ENCODE data around the gene FOXN1.

FOXN1 gene

DNA sequence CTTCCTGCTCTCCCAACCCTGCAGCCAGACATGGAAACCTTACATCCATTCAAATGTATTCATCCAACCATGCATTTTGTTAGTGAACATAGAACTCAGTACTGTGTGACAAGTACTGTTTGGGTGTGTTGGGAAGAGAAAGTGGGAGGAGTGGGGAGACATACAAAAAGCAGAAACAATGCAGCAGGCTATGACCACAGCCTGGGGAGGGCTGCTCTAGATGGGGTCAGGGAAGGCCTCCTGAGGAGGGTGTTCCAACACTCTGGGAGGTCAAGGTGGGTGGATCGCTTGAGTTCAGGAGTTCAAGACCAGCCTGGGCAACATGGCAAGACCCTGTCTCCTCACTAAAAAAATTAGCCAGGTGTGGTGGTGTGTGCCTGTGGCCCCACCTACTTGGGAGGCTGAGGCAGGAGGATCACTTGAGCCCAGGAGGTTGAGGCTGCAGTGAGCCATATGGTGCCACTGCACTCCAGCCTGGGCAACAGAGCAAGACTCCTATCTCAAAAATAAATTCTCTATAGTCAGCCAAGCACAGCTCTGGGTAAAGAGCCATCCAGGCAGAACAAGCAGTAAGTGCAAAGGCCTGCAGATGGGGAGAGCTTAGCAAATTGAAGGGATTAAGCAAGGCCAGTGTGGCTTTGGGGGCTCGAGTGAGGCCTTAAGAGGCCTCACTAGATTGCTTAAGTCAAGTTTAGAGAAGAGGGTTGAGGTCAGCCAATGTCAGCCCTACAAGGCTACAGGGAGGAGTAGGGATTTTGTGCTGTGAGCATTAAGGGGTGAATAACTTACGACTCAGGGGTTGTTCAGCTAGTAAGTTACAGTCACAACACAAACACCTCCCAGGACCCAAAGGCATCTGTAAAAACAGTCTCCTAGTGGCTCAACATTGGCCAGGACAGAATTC lies 27.2 kb upstream of the FOXN1 start:
- DNase-seq: no peak

- no peak for DNase-seq
These were observed 25.9 kb upstream of the FOXN1 start for GRCh38 chr17:28480278-28480677.

DNA sequence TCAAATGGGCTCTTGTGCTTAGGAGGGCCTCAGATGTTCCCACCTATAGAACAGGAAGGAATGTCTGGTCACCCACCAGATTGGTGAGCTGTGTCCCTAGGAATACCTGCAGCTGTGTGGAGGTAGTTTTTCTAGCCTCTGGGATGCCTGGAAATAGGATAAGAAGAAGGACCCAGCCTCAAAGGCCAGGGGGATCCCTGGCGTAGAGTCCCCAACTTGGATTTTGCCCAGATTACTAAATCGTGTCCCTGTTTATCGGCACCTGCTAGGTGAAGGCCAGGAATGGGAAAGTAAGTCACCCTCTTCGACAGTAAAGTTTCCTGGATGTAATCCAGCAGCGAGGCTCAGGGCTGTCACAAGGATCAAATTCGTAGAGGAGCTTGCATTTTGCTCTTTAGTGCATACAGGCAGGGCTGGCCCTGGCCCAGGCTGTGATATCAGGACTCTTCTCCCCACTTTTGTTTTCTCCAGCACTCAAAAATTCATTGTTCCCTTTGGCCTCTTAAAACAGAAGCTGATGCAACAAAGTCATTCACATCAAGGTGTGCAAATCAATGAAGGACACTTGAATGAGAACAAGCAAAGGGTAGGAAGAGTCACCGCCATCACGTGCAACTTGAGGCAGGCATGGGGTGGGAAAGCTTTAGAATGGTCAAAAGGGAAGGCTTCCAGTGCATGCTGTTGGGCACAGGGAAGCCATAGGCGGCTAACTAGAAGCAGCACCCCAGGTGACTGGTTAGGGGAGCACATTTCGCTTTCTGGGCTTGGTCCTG lies 25.2 kb upstream of the FOXN1 start:
- no peak for DNase-seq

DNA sequence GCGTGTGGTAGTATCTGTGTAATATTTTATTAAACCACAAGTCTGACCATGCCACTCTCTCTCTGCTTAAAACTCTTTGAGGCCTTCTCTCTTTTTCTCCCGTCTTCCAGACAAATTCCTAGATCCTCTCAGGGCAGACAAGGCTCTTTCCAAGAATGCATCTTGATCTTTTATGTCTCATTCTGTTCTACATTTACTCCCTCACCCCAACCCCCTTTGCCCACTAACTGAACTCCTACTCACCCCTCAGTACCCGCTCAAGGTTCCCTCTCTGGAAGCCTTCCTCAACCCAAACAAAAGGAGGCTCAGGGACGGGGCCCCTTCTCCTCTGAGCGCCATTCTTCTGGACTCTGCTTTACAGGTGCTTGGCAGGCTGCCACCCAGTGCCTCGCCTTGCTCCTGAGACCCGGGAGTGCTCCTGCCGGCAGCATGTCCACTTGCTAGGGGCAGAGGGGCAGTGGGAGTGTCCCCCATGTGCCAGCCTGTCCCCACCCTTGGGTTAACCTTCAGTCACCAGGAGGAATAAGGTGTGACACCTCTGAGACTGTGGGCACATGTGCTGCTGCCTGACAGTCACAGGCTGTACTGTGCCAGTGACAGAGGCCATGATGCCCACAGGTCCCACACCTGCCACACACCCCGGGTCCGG lies 23.5 kb upstream of the FOXN1 start:
- no peak for DNase-seq

- DNase-seq: no peak
These were observed 21.9 kb upstream of the FOXN1 start for GRCh38 chr17:28484296-28484695.

GRCh38 chr17:28485049-28485448 lies 21.1 kb upstream of the FOXN1 start:
- no peak for DNase-seq

GRCh38 chr17:28487881-28488532 lies 18.1 kb upstream of the FOXN1 start:
- no peak for DNase-seq

DNA sequence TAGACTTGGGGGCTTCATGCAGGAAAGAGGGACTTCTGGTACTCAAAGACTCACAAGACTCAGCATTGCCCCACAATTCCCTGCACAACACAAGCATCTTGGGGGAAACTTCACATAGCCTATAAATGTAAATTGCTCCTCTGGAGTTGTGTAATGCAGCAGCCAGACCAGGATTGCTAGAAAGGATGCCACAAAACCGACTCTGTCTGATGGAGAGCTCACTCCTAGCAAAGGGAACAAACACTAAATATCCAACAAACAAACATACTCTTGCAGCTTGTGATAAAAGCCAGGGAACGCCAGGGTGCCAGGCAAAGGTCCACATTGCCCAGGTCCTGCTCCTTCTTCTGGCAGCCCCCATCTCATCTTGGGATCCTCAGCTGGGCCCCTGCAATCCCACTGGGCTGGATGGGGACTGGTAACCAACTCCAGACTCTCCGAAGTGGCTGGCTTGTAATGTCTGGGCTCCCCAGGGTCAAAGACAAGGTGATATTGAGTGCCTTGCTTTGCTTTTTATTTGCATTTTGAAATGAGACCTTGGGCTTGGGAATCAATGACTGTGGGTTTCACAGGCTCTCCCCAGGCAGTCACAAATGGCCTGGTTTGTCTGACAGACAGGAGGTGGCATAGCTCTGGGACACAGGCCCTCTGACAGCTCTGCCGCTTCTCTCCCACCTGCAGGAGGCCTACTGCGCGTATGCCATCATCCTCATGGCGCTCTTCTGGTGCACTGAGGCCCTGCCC lies 17.4 kb upstream of the FOXN1 start:
- no peak for DNase-seq

- DNase-seq: no peak
These were observed 14.9 kb upstream of the FOXN1 start for GRCh38 chr17:28491286-28491685.

- no peak for DNase-seq
These were observed 14.3 kb upstream of the FOXN1 start for GRCh38 chr17:28491860-28492259.

GRCh38 chr17:28492352-28493310 lies 13.5 kb upstream of the FOXN1 start:
- DNase-seq: no peak

DNA sequence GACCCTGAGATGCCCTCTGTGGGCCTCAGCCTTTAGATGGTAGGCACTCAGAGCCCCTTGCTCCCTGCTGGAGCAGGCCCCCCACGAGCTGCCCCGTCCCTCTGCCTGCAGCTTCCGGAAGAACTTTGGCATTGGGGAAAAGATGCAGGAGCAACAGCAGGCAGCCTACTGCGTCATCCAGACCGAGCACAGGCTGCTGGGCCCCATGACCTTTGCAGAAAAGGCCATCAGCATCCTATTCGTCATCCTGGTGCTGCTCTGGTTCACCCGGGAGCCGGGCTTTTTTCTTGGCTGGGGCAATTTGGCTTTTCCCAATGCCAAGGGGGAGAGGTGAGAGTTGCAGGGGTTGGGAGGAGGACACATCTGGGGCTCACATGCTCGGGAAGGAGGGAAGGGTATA lies 12.7 kb upstream of the FOXN1 start:
- no peak for DNase-seq

GRCh38 chr17:28494445-28495188 lies 11.5 kb upstream of the FOXN1 start:
- peak; percentile 62 for DNase-seq

GRCh38 chr17:28495635-28496034 lies 10.5 kb upstream of the FOXN1 start:
- DNase-seq: no peak

- DNase-seq: no peak
These were observed 8.2 kb upstream of the FOXN1 start for GRCh38 chr17:28497931-28498330.

- no peak for DNase-seq
These were observed 7.3 kb upstream of the FOXN1 start for GRCh38 chr17:28498652-28499363.

GRCh38 chr17:28499364-28499664 lies 6.8 kb upstream of the FOXN1 start:
- no peak for DNase-seq

DNA sequence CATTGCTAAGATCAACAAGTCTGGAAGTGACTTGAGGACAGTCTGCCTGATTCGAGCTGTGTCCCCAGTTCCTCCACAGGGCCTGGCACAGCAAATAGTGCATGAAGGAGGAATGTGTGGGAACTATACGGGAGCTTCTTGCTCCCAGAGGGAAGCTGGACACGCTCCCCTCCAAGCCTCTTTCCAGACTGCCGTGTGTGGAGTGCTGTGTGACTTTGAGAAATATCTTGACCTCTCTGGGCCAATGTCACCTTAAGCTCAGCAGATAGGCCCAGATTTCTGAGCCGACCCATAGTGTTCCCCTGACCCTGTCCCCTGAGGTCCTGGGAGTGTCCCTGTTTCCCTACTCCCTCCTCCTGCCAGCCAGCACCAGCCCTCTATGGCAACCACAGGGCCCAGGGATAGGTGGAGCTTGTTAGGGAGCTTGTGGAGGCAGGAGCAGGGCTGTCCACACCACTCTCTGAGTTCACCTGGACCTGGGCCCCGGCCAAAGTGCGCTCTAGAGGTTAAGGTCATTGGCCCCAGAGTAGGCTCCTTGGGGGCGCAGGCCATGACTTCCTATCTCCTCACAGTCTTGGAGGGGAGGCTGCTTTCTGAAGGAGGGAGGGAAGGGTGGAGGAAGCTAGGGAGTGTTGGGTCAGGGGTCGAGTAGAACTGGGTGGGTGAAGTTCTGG lies 6.3 kb upstream of the FOXN1 start:
- DNase-seq: no peak

Measured in fibroblast of skin of scalp (primary cell).